Measurements from ENCODE around the gene STXBP1. TPM values are rescaled to one million over a fixed set of nuclear protein-coding genes. Genes with fewer than 3 reads are reported as not detected.

The STXBP1 gene
- total RNA-seq, 1 donor from 2014 or later = 12.0 TPM

DNA sequence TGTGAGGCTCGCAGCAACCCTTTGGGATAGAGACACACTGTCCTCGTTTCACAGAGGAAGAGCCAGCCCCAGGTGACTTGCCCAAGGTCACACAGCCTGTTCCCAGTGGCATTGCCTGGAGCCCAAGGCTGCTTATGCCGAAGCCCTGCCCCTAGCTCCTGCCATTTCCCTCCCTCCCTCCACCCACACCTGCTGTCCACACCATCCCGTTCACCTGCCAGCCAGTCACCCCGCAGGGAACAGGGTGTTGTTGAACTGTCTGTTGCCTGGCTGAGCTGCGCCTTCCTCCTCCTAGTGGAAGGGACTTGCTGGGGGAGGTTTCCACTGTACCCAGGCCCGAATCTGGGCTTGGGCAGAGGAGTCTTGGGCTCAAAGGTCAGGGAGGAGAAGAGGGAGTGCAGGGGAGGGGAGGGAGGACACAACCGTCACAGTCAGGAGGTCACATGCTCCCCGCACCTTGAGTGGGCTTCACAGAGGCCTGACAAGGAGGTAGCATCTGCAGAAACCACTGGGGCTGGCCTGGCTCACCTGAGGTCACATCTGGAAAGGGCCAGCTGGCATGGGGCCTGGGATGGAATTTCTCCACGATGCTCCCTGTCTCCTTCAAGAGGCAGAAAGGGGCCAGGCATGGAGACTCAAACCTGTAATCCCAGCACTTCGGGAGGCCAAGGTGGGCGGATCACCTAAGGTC is 110.1 kb downstream of the STXBP1 start:
- no peak overlapping the region for H3K27ac ChIP-seq
- no peaks in the 10 kb centered on the region for H3K36me3 Mint-ChIP-seq
- H3K4me1 Mint-ChIP-seq = no peaks in the 10 kb centered on the region
- no peak overlapping the region for H3K4me3 Mint-ChIP-seq
- H3K27ac Mint-ChIP-seq = no peak overlapping the region
- DNase-seq (ENCODE audit: low spot score) = no peak
- H3K27me3 ChIP-seq = no peaks in the 10 kb centered on the region
- H4K20me1 ChIP-seq (ENCODE audit: low read depth) = no peaks in the 10 kb centered on the region
- no peaks in the 10 kb centered on the region for H3K9me3 ChIP-seq (ENCODE audit: low read depth)
- no peaks in the 10 kb centered on the region for H3K4me1 ChIP-seq
- peaks cover 10% of the 10 kb centered on the region for H3K27me3 Mint-ChIP-seq (ENCODE audit: insufficient read depth, low read depth)
- peaks cover 7% of the 10 kb centered on the region for H3F3A ChIP-seq (ENCODE audit: low read depth)
- H3K79me2 ChIP-seq (ENCODE audit: low read depth) = no peaks in the 10 kb centered on the region
- H3K9me3 Mint-ChIP-seq = no peaks in the 10 kb centered on the region
- TF ChIP-seq EZH2 (IDR thresholded peaks at IDR 0.05) (no peak), EZH2phosphoT487 (IDR thresholded peaks at IDR 0.05) (no peak)
- TF ChIP-seq, protein P1, sequence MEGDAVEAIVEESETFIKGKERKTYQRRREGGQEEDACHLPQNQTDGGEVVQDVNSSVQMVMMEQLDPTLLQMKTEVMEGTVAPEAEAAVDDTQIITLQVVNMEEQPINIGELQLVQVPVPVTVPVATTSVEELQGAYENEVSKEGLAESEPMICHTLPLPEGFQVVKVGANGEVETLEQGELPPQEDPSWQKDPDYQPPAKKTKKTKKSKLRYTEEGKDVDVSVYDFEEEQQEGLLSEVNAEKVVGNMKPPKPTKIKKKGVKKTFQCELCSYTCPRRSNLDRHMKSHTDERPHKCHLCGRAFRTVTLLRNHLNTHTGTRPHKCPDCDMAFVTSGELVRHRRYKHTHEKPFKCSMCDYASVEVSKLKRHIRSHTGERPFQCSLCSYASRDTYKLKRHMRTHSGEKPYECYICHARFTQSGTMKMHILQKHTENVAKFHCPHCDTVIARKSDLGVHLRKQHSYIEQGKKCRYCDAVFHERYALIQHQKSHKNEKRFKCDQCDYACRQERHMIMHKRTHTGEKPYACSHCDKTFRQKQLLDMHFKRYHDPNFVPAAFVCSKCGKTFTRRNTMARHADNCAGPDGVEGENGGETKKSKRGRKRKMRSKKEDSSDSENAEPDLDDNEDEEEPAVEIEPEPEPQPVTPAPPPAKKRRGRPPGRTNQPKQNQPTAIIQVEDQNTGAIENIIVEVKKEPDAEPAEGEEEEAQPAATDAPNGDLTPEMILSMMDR (IDR thresholded peaks at IDR 0.05) = no peak
- no peak overlapping the region for H2AFZ ChIP-seq (replicated peaks)
- no peak overlapping the region for H3K4me2 ChIP-seq
- H3K36me3 ChIP-seq = no peaks in the 10 kb centered on the region
- H3K4me3 ChIP-seq = no peak overlapping the region
- no peak overlapping the region for H3K9ac ChIP-seq

DNA sequence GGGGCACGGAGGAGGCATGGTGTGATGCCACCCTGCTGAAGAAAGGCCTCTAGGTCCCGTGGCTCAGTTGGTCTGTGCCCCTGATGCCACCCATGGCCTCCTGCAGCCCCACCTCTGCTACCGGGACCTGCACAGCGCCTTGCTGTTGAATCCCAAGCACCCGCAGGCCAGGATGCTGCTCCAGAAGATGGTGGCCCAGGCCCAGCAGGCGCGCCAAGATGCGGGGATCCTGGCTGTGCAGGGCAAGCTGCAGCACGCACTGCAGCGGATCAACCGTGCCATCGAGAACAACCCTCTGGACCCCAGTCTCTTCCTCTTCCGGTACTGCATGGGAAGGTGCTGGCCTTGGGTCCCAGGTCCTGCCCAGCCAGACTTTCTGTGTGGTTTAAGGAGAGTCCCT is 110.9 kb downstream of the STXBP1 start:
- H3K4me3 Mint-ChIP-seq = no peak overlapping the region
- Histone ChIP-seq H3K27ac (no peak overlapping the region), H3K9me3 (ENCODE audit: low read depth) (no peaks in the 10 kb centered on the region), H3K4me3 (no peak overlapping the region), H3K4me1 (no peaks in the 10 kb centered on the region), H3K36me3 (no peaks in the 10 kb centered on the region), H3K4me2 (no peak overlapping the region), H3F3A (ENCODE audit: low read depth) (peaks cover 7% of the 10 kb centered on the region), H3K9ac (no peak overlapping the region), H3K27me3 (no peaks in the 10 kb centered on the region), H3K79me2 (ENCODE audit: low read depth) (no peaks in the 10 kb centered on the region), H4K20me1 (ENCODE audit: low read depth) (no peaks in the 10 kb centered on the region), H2AFZ (replicated peaks) (no peak overlapping the region)
- no peaks in the 10 kb centered on the region for H3K36me3 Mint-ChIP-seq
- no peak for DNase-seq (ENCODE audit: low spot score)
- H3K4me1 Mint-ChIP-seq = no peaks in the 10 kb centered on the region
- no peaks in the 10 kb centered on the region for H3K9me3 Mint-ChIP-seq
- H3K27ac Mint-ChIP-seq = no peak overlapping the region
- H3K27me3 Mint-ChIP-seq (ENCODE audit: insufficient read depth, low read depth) = peaks cover 7% of the 10 kb centered on the region
- TF ChIP-seq, protein P1 (IDR thresholded peaks at IDR 0.05) = no peak

DNA sequence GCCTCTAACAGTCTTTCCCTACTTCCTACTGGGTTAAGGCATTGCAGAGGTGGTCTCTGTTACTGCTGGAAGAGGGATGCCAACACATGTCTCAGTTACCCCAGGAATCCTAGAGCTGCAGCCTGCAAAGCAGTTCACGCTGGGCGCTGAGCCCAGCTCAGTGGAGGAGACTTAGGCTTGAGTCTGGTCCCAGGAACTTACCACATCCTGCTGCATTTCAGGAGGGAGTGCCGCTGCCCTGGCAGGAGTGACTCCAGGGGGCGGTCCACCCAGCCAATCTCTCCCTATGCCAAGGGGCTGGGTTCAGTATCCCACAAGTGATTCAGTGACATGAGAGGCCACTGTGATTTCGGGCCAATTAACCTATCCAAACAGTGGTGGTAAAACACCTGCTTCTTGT is 111.4 kb downstream of the STXBP1 start:
- no peak overlapping the region for H3K4me3 Mint-ChIP-seq
- Histone ChIP-seq H2AFZ (replicated peaks) (no peak overlapping the region), H3K9me3 (ENCODE audit: low read depth) (no peaks in the 10 kb centered on the region), H3K79me2 (ENCODE audit: low read depth) (no peaks in the 10 kb centered on the region), H3K27me3 (no peaks in the 10 kb centered on the region), H3F3A (ENCODE audit: low read depth) (peaks cover 7% of the 10 kb centered on the region), H3K9ac (no peak overlapping the region), H3K4me3 (no peak overlapping the region), H4K20me1 (ENCODE audit: low read depth) (no peaks in the 10 kb centered on the region), H3K27ac (no peak overlapping the region), H3K36me3 (no peaks in the 10 kb centered on the region), H3K4me2 (no peak overlapping the region), H3K4me1 (no peaks in the 10 kb centered on the region)
- TF ChIP-seq, protein P1 (IDR thresholded peaks at IDR 0.05) = no peak
- TF ChIP-seq EZH2 (IDR thresholded peaks at IDR 0.05) (no peak), EZH2phosphoT487 (IDR thresholded peaks at IDR 0.05) (no peak)
- peaks cover 7% of the 10 kb centered on the region for H3K27me3 Mint-ChIP-seq (ENCODE audit: insufficient read depth, low read depth)
- no peaks in the 10 kb centered on the region for H3K9me3 Mint-ChIP-seq
- no peak for DNase-seq (ENCODE audit: low spot score)
- H3K27ac Mint-ChIP-seq = no peak overlapping the region
- no peaks in the 10 kb centered on the region for H3K36me3 Mint-ChIP-seq
- H3K4me1 Mint-ChIP-seq = no peaks in the 10 kb centered on the region

Data from neural progenitor cell (in vitro differentiated cells).